Neural crest cell (in vitro differentiated cells): ENCODE results near the gene EXOC6. TPM values are rescaled to one million over a fixed set of nuclear protein-coding genes. Genes with fewer than 3 reads are reported as not detected.
A peak's percentile ranks its signal among the peaks of the same experiment; 100 is the strongest.

ENCODE experiments used
- DNase-seq: peaks from one replicate; pipeline ENCODE4 v3.0.0; 2021; ENCODE audit warnings: low read depth, mixed read lengths, low spot score
- H3K27ac Mint-ChIP-seq: one replicate; pipeline ENCODE4 v1.8.0; 2021; ENCODE audit warnings: mild to moderate bottlenecking, mixed read lengths; ENCODE audit not compliant: unreplicated experiment
- H3K27me3 Mint-ChIP-seq: 2 replicates; pipeline ENCODE4 v1.8.0; 2021; ENCODE audit warnings: low read depth, mild to moderate bottlenecking, mixed read lengths
- H3K36me3 Mint-ChIP-seq: 2 replicates; pipeline ENCODE4 v1.8.0; 2021; ENCODE audit warnings: low read depth, mild to moderate bottlenecking, mixed read lengths
- H3K4me1 Mint-ChIP-seq: 2 replicates; pipeline ENCODE4 v1.8.0; 2021; ENCODE audit warnings: mixed read lengths
- H3K4me3 Mint-ChIP-seq: one replicate; pipeline ENCODE4 v1.8.0; 2021; ENCODE audit warnings: mild to moderate bottlenecking, mixed read lengths
- H3K9me3 Mint-ChIP-seq: 2 replicates; pipeline ENCODE4 v1.8.0; 2021; ENCODE audit warnings: mixed read lengths
- CTCF ChIP-seq: fragments of 200-600 bp; sonication (generic); conservative IDR thresholded peaks from 2 replicates; pipeline ENCODE4 v1.5.0; 2021; ENCODE audit warnings: antibody characterized with exemption, mild to moderate bottlenecking
- total RNA-seq: library from RNA; stranded (reverse); gene quantifications from 2 replicates; pipeline ENCODE4 v1.2.1, GENCODE V29; 2021

EXOC6 gene
- total RNA-seq, 1 donor from 2014 or later = 17.2 TPM

GRCh38 chr10:92816091-92816531 lies 32.2 kb upstream of the EXOC6 start:
- no peak for DNase-seq
- Mint-ChIP-seq H3K4me3 (no peak overlapping the region), H3K27me3 (no peaks in the 10 kb centered on the region)

DNA sequence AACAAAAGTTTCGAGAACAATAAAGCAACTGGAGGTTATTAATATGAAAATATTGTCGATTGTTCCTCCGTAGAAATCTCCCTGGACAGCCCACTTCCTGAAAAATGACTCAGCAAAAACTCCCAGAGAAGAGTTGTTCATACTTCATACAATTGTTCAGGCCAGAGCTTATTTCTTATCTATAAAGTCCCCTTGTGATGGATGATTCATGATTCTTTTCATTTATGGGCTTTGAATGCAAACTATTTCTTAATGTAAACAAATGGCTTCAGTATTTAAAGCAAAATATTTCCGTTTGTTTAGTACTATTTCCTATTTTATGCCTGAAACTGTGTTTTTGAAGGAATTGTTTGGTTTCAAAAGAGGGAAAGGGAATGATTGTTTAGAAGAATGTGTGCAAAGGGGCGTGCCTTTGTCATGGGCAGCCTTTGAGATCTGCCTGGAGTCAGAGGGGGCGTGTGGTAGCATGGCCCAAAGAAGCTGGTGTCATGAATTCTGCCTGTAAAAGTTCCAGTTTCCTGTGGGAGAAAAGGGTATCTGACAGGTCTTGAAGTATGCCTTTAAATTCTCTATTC lies 26.2 kb upstream of the EXOC6 start:
- peaks cover 11% of the 10 kb centered on the region for H3K9me3 Mint-ChIP-seq
- no peaks in the 10 kb centered on the region for H3K27me3 Mint-ChIP-seq
- H3K27ac Mint-ChIP-seq = peak overlapping the region; percentile 46
- no peak for TF ChIP-seq CTCF
- no peak overlapping the region for H3K4me3 Mint-ChIP-seq
- DNase-seq = no peak
- H3K36me3 Mint-ChIP-seq = peaks cover 3% of the 10 kb centered on the region
- H3K4me1 Mint-ChIP-seq = peaks cover 12% of the 10 kb centered on the region

More at GRCh38 chr10:92816091-92816531, 32.2 kb upstream of the EXOC6 start:
- no peak overlapping the region for H3K27ac Mint-ChIP-seq
- peaks cover 20% of the 10 kb centered on the region for H3K4me1 Mint-ChIP-seq
- no peaks in the 10 kb centered on the region for H3K36me3 Mint-ChIP-seq
- peaks cover 8% of the 10 kb centered on the region for H3K9me3 Mint-ChIP-seq
- TF ChIP-seq CTCF = no peak

- H3K9me3 Mint-ChIP-seq = peaks cover 11% of the 10 kb centered on the region
- DNase-seq = no peak
- peaks cover 12% of the 10 kb centered on the region for H3K4me1 Mint-ChIP-seq
- H3K27ac Mint-ChIP-seq = no peak overlapping the region
- peaks cover 3% of the 10 kb centered on the region for H3K36me3 Mint-ChIP-seq
- no peaks in the 10 kb centered on the region for H3K27me3 Mint-ChIP-seq
- no peak for TF ChIP-seq CTCF
- no peak overlapping the region for H3K4me3 Mint-ChIP-seq
Measured at GRCh38 chr10:92822964-92823363, 25.4 kb upstream of the EXOC6 start.

DNA sequence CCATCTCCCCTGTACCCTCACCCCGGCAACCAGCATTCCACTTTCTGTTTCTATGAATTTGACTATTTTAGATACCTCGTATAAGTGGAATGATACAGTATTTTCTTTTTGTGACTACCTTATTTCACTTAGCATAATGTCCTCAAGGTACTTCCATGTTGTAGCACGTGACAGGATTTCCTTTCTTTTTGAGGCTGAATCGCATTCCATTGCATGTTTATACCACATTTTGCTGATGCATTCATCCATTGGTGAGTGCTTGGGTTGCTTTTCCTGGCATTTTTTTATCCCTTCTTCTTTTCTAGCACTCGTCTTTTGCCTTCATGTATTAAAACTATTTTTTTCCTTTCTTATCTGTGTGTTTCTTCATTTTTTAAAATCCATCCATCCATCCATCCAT lies 22.3 kb upstream of the EXOC6 start:
- Mint-ChIP-seq H3K9me3 (peaks cover 12% of the 10 kb centered on the region), H3K27me3 (no peaks in the 10 kb centered on the region), H3K27ac (peak overlapping the region; percentile 15), H3K4me1 (peaks cover 19% of the 10 kb centered on the region), H3K4me3 (no peak overlapping the region), H3K36me3 (peaks cover 3% of the 10 kb centered on the region)
- DNase-seq = no peak
- TF ChIP-seq CTCF = no peak

DNA sequence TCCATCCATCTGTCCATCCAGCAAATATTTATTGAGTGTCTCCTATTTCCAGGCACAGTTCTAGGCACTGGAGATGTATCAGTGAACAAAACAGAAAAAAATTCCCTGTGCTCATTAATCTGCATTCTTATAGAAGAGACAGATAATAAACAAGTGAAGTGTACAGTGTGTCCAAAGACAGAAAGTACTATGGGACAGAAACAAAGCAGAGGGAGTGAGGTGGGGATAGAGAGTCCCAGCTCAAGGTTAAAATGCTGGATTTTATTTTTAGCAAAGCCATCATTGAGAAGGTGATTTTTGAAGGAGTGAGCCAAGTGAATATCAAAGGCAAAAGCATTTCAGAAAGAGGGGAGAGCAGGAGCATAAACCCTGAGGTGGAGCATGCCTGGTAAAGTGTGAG lies 21.8 kb upstream of the EXOC6 start:
- Mint-ChIP-seq H3K4me1 (peaks cover 19% of the 10 kb centered on the region), H3K27me3 (no peaks in the 10 kb centered on the region), H3K36me3 (peaks cover 3% of the 10 kb centered on the region), H3K4me3 (no peak overlapping the region), H3K9me3 (peaks cover 12% of the 10 kb centered on the region), H3K27ac (no peak overlapping the region)
- DNase-seq = no peak
- TF ChIP-seq CTCF = no peak
